SIG-M5 (cell line): ENCODE data around the gene TNFSF8.

Experiments used
- DNase-seq: peaks from one replicate; lab custom pipeline; 2025; lab: John Stamatoyannopoulos, UW

Gene TNFSF8

DNA sequence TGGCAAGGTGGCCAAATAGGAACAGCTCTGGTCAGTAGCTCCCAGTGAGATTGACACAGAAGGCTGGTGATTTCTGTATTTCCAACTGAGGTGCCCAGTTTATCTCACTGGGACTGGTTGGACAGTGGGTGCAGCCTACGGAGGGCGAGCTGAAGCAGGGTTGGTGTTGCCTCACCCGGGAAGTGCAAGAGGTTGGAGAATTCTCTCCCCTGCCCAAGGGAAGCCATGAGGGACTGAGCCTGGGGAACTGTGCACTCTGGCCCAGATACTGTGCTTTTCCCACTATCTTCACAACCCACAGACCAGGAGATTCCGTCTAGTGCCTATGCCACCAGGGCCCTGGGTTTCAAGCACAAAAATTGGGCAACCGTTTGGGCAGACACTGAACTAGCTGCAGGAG is 61.0 kb downstream of the TNFSF8 start:
- no peak for DNase-seq

DNA sequence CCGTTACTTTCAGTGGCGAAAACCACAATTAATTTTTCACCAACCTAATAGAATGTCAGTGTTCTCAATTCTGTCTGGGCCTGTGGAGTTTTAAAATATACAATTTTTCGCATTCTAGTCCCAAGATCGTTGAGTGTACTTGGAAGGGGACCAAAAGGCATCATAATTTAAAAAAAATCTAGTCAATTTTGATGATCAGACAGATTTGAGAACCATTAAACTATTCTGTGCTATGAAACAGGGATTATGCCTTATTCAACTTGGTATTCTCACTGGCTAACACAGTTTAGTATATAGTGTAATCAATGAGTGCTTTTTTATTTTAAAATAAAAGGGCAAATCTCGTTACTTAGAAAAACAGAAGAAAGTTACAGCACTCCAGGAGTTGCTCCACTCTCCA is 63.1 kb downstream of the TNFSF8 start:
- DNase-seq: no peak

DNA sequence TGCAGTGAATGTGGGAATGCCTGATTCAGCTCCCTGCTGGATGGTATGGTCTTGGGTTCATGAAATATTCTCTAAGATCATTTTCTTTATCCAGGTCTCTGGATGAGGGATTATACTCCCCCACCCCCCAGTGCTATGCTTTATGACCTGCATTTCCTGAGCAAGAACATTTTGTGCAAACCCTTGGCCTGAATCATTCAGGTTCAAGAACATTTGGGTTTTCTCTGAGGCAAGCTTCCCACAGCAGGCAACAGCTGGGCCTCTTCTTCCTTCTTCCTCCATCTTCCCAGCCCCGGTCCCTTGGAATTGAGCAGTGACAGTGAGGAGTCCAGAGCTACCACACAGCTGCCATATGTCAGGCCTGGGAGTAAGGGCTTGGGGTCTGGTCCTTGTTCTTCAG is 65.9 kb downstream of the TNFSF8 start:
- no peak for DNase-seq

DNA sequence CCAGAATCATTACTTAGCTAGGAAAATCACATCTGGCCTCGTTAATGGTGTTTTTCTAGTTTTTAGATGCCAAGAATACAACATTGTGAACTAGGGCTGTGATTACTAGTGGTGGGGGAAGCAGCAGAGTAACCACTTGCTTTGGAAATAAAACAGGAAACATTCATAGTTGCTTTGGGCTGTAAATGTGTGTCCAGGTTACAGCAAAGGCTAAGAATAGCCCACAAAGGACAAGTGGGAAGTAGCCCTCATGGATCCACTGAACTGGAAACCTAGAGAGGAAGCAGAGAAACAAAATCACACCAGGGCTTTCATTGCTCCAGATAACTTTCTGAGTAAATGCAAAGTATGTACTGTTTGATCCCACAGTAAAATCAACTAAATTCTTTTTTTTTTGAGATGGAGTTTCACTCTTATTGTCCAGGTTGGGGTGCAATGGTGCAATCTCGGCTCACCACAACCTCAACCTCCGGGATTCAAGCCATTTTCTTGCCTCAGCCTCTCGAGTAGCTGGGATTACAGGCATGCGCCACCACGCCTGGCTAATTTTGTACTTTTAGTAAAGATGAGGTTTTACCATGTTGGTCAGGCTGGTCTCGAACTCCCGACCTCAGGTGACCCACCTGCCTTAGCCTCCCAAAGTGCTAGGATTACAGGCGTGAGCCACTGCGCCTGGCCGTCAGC is 68.3 kb downstream of the TNFSF8 start:
- DNase-seq: no peak

DNA sequence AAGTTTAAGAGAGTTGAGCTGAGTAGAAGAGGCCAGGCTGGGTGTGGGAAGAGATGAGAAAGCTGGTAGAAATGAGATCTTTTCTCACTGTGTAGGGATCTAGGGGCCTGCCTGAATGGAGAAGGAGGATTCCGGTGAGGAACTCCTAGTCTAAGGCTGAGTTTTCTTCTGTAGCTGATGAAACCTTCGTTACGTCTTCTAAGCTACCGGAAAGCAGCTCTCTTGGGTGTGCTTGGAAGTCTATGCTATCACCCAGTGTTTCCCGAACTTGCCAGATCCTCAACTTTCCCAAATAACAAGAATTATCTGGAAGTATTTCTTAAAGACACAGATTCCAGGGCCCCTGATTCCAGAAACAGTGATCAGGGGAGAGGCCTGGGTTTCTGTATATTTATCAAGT is 69.1 kb downstream of the TNFSF8 start:
- DNase-seq: no peak

DNA sequence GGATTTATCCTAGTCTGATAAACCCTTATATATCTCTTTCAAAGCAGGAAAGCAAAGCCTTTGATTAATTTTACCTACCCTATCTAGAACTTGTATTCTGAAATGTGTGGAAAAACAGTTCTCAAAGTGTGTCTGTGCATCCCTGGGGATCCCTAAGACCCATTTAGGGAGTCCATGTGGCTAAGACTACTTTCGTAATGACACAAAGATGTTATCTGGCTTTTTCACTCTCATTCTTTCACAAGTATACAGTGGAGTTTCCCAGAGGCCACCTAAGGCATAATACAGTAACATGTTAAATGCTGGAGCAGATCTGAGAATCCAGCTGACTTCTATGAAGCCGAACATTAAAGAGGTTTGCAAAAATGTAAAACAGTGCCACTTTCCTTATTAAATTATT is 70.2 kb downstream of the TNFSF8 start:
- DNase-seq: no peak

DNA sequence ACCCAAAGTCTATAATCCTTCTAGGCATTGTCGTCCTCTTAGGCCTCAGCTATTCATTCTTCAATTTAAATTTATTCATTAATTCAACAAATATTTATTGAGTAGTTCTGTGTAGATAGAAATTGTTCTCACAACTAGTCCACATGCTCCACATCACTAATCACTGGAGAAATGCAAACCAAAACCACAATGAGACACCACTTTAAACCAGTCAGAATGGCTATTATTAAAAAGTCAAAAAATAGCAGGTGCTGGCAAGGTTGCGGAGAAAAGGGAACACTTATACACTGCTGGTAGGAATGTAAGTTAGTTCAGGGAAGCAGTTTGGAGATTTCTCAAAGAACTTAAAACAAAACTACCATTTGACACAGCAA is 73.5 kb downstream of the TNFSF8 start:
- DNase-seq: no peak

DNA sequence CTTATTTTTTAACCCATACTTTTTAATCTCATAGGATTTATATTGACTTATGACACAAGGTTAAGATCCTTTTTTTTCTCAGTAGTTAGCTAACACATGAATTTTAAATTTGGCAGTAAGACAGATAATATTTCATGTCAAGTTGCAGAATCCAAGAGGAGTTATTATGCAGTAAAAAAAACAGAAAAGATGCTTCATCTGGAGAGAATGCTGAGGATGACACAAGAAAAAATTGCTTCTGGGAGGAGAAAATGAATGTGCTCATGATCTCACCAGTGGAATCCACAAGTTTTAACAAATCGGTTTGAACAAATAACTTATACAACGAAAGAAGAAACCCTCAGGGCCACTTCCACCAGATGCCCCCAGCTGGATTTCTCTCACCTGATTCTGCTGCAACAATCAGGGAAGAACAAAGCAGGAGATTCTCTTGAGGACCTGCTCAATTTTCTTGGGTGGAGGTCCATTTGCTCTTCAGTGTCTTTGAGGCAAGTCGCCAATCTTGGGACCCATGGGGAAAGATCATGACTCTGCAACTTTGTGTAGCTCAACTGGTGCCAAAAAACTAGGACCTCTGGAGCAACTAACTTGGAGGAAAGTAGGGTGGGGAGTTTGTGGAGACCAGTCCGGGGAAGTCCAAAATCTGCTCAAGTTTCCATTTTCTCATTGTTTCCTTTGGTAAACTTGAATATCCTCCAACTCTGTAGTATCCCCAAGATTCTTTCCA is 74.0 kb downstream of the TNFSF8 start:
- no peak for DNase-seq

DNA sequence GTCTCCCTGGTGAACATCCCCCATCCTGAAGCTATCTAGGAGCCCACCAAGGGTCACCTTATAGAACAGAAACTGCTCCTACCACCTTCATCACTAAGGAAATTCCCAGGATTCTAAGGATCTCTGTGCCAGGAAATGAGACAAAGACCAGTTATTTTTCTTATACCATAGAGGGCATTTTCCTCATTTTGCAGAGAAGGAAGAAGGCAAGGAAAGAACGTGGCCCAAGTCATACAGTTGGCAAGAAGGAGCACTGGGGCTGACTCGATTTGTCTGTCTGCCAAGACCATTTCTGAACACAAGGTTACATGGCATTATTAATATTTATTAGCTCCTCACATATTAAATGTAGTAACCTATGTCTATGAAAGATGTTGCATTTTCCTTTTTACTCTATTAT is 74.9 kb downstream of the TNFSF8 start:
- no peak for DNase-seq

DNA sequence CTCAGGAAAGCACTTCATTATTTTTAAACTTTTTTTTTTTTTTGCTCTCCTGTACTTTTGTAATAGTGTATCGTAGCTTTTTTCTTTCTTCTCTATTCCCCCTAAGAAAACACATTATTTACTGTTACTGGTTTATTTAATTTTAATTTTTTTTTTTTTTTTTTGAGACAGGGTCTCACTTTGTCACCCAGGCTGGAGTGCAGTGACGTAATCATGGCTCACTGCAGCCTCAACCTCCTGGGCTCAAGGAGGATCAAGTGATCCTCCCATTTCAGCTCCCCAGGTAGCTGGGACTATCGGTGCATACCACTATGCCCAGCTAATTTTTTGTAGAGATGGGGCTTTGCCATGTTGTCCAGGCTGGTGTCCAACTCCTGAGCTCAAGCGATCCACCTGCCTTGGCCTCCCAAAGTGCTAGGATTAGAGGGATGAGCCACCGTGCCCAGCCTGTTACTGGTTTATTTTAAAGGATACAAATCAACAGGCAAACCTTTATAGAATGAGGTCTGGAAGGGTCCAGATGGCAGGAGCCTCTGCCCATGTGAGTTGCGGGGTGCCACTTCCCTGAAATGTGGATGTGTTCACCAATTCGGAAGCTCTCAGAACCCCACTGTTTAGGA is 75.5 kb downstream of the TNFSF8 start:
- DNase-seq: no peak

DNA sequence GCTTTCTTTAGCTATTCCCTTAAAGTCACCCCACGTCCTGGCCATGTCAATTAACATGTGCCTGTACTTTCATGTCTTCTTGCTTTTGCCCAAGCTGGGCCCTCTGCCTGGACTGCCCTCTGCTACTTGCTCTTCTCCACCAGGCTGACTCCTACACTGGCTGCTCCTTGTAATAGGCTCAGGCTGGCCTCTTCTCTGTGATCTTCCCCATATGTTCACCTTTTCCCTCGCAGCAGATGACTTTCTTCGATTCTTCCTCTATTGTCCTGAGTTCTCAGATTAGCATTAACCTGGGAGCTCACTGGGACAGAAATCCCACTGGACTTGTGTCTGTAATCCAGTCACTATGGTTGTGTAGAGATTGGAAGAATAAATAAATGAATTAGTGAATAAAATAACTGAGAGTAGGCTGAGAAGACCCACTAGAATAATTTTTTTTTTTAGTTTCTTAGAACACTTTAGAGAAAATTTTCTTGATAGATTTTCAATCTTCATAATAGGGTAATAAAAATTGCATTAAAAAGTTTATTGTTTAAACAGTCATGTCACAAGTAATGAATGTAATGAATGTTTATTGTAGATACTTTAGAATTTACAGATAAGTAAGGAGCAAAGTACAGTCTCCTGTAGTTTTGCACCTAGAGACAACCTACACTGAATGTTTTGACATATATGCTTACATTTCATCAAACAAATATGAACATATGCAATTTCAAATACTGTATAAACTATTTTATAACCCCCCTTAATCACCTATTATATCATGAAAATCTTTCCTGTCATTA is 77.1 kb downstream of the TNFSF8 start:
- no peak for DNase-seq

DNA sequence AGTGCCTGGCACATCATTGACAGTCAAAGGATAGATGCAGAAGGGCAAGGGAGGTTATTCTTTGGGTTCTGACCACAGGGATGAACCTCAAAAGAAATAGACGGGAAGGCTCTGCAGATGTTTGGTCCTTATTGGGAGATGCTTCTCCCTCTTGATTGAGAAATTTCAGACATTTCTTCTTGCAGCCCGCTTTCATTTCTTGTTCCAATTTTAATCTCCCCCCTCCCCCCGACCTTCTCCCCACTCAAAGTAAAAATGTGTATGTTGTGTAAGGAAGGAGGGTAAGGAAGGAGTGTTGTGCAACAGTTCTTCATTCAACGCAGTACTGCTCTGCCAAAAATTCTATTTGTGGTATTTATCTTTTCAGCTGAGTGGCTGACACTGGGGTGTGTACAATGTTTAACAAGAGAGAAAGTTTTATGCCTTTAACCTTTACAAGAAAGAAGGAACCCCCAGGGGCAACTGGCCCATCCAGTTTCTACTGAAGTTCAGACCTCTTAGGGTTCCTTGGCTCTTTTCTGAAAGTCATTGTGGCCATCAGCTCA is 78.3 kb downstream of the TNFSF8 start:
- peak; percentile 47 for DNase-seq

DNA sequence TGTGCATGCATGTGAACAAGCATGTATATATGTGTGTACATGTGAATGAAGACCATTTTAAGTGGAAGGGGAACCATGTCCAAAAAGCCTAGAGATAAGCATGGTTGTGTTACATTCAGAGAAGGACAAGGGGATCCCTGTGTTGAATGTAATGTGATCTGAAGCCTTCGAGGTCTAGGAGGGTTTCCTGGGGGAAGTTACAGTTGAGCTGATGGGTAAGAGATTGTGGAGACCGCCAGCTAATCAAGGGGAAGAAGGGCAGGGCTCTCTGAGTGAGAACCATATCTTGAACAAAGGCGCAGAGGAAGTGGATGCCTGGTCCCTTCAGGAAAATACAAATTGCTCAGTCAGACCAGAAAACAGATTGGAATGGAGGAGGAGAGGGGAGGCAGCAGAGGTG is 79.1 kb downstream of the TNFSF8 start:
- no peak for DNase-seq
